Measurements from ENCODE around the gene ART1.

GRCh38 chr11:3622521-3622920 lies 22.4 kb upstream of the ART1 start:
- TF ChIP-seq MAX (IDR thresholded peaks at IDR 0.05; ENCODE audit: insufficient read depth, insufficient read length) (no peak), CTCF (IDR thresholded peaks at IDR 0.05; ENCODE audit: extremely low read depth in 1 of 2, insufficient read depth in 1 of 2, low read depth in 1 of 2, low read length in 2 of 2) (no peak)

Data from endothelial cell of umbilical vein (primary cell).